ENCODE data around the gene ELANE.
"Not testable (repeated sequence)": the region's sequence is repeated elsewhere in the genome, so short reads cannot be mapped to it uniquely, and the experiment has no call there.

Gene ELANE

DNA sequence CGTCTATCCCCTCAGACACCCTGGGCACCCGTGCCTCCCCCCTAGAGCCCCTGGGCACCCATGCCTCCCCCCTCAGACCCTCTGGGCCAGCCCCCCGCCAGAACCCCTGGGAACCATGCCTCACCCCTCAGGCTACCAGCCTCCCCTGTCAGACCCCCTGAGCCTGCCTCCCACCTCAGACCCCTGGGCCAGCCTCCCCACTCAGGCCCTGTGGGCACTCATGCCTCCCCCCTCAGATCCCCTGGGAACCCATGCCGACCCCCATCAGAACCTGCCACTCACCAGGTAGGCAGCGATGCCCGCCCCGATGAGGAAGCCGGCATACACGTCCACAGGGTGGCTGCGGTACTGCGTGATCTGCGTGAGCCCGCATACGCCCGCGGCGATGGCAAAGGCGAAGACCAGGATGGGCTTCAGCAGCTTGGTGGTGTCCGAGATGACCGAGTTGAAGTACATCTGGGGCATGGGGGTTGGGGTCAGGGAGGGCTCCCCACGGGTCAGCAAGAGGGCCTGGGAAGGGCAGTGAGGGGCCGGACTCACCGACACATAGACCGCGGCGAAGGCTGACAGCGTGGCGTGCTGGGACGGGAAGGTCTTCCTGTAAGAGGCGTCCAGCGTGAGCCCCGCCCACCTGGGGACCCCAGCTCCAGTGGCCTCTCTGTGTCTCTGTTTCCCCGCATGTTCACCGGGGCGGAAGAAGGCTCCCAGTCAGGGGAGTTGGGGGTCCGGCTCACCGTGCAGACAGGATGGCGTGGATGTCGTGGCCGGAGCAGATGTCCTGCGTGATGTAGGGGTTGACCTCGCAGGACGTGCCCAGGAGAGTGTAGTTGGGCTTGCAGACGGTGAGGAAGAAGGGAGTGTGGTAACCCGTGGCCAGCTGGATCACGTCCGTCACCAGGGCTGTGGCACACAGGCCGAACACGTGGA lies 37.7 kb upstream of the ELANE start:
- no peak for DNase-seq

DNA sequence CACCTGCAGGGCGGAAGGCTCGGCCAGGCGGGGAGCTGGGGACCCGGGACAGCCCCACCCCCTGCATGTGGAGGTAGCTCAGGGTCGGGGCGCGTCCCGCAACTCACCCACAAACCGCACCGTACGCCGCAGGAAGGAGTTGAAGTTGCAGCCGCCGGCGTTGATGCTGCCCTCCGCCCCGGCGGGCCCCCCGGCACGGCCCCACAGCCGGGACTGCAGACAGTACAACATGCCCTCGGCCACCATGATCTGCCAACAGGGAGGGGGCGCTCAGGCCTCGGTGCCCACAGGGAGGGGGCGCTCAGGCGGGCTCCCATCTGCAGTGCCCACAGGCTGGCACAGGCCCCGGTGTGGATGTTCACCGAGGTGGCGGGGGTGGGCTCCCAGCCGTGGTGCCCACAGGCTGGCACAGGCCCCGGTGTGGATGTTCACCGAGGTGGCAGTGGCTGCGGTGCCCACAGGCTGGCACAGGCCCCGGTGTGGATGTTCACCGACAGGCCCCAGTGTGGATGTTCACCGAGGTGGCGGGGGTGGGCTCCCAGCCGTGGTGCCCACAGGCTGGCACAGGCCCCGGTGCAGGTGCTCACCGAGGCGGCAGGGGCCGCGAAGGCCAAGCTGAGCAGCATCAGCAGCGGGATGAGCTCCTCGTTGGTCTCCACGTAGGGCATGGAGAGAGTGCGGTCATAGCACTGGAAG lies 36.9 kb upstream of the ELANE start:
- no peak for DNase-seq

DNA sequence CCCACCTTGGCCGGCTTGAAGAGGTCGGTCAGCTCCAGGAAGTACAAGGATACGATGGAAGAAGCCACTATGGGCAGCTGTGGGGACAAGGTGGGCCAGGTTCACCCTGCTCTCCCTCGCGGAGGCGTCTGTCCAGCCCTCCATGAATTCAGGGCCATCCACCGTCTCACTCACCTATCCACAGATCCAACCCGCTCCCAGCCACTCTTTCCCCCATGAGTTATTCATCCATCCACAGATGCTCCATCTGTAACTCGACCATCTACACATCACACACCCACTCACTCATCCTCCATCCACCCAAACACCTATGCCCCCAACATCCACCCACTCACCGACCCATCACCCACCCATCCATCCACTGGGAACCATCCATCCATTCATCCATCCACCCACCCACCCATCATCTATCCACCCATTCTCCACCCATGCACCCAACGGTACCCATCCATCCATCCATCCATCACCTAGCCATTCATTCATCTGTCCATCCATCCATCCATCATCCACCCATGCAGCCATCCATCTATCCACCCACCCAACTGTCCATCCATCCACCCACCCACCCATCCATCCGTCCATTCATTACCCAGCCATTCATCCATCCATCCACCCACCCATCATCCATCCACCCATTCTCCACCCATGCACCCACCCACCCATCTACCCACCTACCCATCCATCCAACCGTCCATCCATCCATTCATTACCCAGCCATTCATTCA lies 36.2 kb upstream of the ELANE start:
- DNase-seq, result no peak

DNA sequence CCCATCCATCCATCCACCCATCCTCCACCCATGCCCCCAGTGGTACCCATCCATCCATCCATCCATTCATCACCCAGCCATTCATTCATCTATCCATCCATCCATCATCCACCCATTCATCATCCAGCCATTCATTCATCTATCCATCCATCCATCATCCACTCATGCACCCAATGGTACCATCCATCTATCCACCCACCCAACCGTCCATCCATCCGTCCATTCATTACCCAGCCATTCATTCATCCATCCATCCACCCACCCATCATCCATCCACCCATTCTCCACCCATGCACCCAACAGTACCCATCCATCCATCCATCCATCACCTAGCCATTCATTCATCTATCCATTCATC lies 35.6 kb upstream of the ELANE start:
- no peak for DNase-seq

DNA sequence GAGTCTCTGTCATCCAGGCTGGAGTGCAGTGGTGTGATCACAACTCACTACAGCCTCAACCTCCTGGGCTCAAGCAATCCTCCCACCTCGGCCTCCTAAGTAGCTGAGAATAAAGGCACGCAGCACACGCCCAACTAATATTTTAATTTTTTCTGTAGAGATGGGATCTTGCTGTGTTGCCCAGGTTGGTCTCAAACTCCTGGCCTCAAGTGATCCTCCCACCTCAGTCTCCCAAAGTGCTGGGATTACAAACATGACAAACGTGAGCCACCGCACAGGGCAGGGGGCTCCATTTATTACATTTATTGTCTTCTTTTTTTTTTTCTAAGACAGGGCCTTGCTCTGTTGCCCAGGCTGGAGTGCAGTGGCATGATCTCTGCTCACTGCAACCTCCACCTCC lies 31.9 kb upstream of the ELANE start:
- DNase-seq, result not testable (repeated sequence)

DNA sequence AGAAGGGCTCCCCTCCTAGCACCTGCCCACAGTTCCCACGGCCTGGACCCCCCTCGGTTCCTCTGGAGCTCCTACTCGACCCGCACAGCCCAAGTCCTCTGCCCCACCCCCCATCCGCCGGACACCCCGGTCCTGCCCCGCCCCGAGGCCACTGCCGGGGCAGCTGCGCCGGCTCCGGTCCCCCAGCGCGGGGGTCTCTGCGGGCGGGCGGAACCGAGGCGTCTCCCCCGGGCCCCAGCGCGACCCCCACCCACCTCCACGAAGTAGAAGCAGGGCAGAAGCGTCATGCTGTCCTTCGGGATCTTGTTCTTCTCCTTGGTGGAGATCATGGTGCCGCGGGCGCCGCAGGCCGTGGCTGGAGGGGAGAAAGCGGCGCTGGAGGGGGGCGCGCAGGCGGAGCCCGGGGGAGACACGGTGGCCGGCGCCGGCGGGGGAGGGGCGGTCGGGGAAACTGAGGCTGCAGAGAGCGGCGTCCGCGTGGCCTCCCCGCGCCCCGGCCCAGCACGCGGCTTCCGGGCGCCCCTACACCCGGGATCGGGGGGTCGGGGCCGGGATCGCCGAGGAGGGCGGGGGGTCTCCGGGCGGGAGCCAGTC lies 30.8 kb upstream of the ELANE start:
- no peak for DNase-seq

DNA sequence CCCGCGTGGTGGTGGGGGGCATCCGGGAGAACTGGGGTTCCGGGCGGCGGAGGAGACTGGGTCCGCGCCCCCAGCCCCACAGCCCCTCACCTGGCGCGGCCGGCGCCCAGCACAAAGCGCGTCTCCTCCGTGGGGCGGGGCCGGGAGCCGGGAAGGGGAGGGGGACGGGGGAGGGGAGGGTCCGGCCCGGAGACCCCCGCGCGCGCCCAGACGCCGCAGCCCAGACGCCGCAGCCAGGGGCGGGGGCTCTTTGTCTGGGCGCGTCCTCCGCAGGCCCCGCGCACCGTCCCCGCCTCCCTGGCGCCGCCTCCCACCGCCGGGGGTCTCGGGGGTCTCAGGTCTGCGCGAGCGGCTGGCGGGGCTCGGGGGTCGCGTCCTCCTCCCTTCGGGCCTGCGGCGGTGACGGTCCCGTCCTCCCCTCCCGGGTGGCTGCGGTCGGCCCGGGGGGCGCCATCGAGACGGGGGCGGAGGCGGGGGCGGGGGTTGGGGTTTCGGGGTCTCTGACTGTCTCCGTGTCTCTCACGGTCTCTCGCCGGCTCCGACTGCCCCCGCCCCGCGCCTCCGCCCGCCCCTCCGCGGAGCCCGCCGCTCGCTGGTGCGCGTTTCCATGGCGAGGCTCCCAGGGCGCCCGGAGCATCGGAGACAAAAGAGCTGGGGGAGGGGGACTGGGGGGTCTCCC lies 30.1 kb upstream of the ELANE start, which contains the start of gene PLPPR3:
Gene PLPPR3 (minus strand): TSS at position 131 of the 679 bp plus-strand sequence. CDS start 396 bp downstream, outside the sequence.
- no peak for DNase-seq

DNA sequence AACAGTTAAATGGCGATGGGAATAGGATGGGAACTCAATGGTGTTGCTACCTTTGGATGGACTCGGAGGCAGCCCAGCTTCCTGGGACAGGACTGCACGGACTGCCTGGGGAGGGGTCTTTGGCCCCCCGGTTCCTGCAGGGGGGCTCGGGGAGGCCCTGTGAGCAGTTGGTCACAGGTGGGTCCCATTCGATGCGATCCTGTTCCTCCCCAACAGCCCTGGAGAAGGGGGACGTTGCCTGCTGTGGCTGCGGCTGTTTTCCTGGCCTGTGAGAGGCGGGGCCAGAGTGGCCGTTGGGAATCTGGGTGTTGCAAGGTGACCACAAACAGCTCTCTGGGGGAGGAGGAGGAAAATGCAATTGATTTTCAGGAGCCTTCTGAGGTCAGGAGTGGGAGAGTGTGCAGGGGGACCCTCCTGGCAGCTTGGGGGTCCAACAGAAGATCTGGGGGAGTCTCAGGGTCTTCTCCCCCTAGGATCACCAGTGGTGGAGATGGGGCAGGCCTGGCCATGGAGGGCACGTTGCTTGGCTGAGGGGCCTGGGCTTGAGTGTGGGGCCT lies 28.5 kb upstream of the ELANE start:
- DNase-seq, result no peak

DNA sequence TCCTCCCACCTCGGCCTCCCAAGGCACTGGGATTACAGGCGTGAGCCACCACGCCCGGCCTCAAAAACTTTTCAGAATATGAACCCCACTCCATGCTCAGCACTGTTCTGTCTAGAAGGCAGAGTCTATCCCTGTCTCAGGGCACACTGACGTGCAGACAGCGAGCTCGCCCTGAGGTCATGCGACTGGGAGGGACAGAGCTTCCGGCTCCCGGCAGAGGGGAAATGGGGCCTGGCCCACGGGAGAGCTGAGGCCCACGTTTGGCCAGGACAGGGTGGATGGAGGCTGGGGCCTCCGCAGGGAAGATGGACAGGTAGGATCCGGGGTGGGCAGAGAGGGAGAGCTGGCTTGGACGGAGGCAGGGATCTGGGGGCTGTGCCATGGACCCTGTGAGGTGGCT lies 27.2 kb upstream of the ELANE start:
- DNase-seq, result no peak

DNA sequence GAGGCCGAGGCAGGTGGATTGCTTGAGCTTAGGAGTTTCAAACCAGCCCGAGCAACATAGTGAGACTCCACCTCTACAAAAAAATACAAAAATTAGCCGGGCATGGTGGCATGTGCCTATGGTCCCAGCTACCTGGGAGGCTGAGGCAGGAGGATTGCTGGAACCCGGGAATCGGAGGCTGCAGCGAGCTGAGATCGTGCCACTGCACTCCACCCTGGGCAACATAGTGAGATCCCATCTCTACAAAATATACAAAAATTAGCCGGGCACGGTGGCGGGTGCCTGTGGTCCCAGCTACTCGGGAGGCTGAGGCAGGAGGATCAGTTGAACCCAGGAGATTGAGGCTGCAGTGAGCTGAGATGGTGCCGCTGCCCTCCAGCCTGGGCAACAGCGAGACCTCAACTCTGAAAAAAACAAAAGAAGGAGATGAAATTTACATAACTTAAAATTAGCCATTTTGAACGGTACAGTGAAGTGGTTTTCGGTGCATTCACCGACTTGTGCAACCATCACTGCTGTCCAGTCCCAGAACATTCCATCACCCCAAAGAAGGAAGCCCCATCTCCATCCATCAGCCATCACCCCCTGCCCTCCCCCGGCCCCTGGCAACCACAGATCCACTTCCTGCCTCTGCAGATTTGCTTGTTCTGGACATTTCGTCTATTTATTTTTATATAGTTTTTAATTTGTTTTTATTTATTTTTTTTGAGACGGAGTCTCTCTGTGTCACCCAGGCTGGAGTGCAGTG lies 26.0 kb upstream of the ELANE start:
- no peak for DNase-seq

DNA sequence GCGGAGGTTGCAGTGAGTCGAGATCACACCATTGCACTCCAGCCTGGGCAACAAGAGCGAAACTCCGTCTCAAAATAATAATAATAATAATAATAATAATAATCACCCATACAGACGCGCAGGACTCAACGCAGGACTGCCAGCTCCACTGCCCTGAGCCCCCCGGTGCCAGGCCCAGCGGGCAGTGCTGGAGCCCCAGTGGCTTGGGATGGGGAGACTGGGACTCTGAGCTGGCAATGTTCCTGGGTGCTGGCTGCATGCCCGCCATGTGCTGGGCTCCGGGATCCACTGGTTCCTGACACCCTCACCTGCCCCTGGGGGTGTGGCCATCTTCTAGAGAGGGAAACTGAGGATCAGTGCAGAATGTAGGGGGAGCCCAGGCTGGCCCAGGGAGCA lies 24.8 kb upstream of the ELANE start:
- no peak for DNase-seq

DNA sequence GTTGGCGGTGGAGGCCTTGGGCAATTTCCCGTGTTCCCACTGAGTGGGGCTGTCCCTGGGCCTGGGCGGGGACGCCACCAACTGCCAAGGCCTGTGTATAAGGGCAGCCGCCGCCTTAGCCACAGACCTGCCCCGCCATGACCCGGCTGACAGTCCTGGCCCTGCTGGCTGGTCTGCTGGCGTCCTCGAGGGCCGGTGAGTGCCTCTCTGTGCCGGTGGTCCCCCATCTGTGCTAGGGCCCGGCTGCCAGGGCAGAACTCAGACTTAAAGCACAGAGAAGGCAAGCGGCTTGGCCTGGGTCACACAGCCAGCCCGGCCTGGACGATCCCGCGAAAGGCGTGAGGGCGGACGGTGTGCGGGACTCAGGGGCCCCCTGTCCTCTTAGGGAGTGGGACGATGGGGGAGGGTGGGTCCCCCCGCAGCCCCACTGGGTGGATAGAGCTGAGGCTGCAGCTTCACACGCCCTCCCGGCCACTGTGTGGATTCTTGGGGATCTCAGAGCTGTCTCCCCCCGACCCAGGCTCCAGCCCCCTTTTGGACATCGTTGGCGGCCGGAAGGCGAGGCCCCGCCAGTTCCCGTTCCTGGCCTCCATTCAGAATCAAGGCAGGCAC lies 24.3 kb upstream of the ELANE start, which contains the start of gene AZU1:
Gene AZU1 (plus strand): TSS at position 128 of the 612 bp plus-strand sequence. CDS start 10 bp downstream, at position 138.
- no peak for DNase-seq

DNA sequence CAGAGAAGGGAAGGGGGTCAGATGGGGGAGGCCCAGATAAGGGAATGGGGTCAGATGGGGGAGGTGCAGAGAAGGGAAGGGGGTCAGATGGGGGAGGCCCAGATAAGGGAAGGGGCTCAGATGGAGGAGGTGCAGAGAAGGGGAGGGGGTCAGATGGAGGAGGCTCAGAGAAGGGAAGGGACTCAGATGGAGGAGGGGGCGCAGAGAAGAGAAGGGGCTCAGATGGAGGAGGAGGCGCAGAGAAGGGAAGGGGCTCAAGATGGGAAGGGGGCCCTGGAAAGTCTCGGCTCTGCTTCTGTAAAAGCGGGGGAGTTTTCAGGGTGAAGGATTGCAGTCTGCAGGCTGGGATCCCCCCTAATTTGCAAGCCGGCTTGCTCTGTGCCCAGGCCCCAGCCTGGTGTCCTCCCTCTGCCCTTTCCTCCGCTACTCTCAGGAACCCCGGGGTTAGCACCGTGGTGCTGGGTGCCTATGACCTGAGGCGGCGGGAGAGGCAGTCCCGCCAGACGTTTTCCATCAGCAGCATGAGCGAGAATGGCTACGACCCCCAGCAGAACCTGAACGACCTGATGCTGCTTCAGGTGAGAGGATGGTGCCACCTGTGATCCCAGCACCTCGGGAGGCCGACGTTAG lies 22.9 kb upstream of the ELANE start:
- DNase-seq, result no peak

DNA sequence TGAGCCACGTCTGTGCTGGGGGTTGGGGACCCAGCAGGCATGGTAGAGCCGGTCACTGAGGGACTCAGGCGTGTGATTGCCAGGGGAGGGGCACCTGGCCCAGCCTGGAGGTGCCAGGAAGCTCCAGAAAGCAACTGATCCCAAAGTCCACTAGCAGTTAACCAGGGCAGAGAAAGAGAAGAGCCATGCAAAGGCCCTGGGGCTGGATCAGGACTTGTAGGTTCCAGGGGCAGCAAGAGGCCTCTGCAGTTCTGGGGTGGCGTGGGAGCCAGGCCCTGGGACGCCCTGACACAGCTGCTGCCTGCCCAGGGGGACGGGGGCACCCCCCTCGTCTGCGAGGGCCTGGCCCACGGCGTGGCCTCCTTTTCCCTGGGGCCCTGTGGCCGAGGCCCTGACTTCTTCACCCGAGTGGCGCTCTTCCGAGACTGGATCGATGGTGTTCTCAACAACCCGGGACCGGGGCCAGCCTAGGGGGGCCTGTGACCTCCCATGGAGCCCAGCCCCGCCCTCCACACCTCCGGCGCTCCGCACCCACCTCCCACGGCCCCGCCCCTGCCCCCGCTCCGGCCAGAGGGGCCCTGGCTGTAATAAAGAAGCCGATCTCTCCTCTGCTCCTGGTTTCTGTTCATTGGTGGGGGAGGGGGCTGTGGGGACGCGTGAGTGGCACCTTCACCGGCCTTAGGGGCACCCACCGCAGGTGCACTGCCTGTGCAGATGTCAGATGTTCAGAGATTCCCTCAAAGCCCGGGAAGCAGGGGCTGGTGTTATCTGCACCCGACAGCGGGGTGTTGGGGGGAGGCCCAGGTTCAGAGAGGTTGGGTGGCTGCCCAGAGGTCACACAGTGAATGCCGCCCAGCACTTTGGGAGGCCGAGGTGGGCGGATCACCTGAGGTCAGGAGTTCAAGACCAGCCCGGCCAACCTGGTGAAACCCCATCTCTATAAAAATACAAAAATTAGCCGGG lies 20.4 kb upstream of the ELANE start:
- no peak for DNase-seq

DNA sequence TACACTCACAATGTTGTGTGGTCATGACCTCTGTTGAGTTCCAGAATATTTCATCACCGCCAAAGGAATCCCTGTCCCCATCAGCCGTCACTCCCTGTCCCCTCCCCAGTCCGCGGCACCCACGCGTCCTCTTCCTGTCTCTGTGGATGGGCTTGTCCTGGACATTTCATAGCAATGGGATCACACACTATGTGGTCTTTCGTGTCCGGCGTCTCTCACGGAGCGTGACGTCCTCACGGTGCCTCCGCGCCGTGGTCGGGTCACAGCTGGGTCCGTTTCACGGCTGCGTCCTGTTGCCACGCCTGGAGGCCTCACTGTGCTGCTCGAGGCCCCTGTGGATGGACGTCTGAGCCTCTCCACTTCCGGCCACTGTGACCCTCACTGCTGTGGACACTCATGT lies 17.9 kb upstream of the ELANE start:
- no peak for DNase-seq

DNA sequence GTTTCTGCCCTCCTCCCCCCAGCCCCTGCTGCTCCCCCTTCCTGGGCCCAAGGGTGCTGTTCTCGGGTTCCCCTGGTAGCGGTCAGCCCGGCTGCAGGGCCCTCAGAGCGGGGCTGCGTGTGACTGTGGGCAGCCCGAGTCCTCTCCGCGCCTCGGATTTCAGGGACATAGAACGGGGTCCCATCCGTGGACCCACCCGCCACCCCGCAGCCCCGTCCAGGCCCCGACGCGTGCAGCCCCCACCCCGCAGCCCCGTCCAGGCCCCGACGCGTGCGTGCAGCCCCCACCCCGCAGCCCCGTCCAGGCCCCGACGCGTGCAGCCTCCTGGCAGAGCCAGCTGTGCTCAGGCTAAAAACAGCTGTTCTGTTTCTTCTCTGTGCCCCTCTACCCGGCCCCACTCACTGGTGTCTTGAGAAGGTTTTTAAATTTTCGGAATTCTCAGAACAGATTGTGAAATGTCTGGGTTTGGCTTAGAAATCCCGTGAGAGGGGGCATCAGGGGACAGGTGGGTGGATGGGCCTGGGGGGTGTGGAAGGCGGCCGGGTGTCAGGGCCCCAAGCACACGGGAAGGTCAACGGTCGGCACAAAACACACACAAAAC lies 16.8 kb upstream of the ELANE start:
- DNase-seq, result no peak

DNA sequence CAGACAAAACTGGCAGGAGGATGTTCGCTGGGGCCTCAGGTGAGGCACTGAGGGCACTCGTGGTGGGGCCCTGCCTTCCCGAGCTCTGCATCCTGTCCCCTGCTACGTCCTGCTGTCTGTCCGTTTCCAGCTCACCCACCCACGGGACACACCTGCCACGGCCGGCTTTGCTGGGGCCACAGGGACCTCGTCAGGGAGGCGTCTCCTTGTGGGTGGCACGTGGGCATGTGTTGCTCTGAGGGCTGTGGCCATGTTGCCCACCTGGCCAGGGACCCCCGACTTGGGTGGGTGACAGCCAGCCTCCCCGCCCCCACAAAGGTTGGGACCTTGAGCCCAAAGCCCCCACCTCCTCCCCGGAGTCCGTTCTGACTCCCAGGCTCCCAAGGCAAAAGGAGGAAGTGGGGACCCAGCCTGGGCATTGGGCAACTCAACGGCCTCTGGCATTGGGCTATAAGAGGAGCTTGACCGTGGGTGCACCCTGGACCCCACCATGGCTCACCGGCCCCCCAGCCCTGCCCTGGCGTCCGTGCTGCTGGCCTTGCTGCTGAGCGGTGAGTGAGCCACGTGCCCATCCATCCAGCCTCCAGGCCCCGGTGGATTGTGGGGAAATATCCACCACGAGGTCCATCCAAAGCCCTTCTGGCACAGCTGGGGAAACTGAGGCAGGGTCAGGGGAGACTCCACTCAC lies 11.4 kb upstream of the ELANE start, which contains the start of gene PRTN3:
Gene PRTN3 (plus strand): TSS at position 481 of the 688 bp plus-strand sequence. CDS start 10 bp downstream, at position 491.
- no peak for DNase-seq

DNA sequence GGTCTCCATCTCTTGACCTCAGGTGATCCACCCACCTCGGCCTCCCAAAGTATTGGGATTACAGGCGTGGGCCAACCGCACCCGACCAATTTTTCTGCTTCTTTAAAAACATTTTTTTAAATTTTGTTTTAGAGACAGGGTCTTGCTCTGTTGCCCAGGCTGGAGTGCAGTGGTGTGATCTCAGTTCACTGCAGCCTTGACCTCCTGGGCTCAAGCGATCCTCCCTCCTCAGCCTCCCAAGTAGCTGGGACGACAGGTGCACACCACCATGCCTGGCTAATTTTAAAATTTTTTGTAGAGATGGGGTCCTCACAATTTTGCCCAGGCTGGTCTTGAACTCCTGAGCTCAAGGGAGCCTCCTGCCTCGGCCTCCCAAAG lies 9.3 kb upstream of the ELANE start:
- DNase-seq, result not testable (repeated sequence)

Measured in NCI-H748 treated with DMSO at 0.1 percent for 48 hours (cell line).